Testis (tissue), 2 donors: ENCODE measurements around the gene RNF144B.

Experiments
- POLR2A ChIP-seq: fragments of 450-650 bp; IDR thresholded peaks from one replicate; pipeline ENCODE4 v1.6.1; 2017; ENCODE audit warnings: antibody characterized with exemption, mild to moderate bottlenecking, moderate library complexity
- TF ChIP-seq, protein P1 (sequence below), 3 experiments: fragments of 450-650 bp in 2 of 3; fragments of 200-600 bp in 1 of 3; sonication (generic) in 1 of 3; IDR thresholded peaks; one replicate each; pipeline ENCODE4 v1.5.1; 2016 to 2019; ENCODE audit warnings: antibody characterized with exemption in 3 of 3, mild to moderate bottlenecking in 2 of 3, moderate library complexity in 1 of 3

DNA sequence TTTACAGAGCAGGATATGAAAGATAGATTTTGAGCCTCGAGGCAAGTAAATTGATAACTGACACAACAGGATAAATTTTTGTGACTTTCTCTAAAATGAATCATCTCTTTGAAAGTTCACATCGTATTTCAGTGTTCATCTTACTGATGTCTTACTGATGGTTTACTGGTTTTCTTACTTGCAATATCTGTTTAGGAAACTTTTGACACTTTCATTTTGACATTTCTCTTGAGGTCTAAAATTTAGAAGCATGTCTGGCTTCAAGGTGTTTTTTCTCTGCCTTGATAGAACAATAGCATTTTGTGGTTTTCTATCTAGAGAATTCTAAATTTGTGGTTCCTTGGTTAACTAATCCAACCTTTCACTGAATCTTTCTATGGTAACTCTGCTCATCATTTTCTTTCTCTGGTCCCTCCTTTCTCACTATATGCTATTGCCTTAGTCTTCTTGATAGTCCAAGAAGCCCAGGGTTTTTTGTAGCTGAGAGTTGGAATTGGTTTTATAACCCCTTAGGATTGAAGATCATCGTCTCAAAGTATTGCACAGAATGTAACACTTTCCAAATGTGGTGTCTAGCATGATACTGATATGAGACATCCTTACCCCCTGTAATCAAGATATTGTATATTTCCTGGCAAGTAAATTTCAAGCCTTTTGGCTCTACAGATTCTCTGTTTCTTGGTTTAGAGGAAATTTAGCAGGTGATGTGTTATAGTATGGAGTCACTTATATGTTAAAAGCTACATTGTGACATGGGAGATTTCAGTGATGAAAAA is 98.7 kb downstream of the RNF144B start:
- TF ChIP-seq, protein P1, sequence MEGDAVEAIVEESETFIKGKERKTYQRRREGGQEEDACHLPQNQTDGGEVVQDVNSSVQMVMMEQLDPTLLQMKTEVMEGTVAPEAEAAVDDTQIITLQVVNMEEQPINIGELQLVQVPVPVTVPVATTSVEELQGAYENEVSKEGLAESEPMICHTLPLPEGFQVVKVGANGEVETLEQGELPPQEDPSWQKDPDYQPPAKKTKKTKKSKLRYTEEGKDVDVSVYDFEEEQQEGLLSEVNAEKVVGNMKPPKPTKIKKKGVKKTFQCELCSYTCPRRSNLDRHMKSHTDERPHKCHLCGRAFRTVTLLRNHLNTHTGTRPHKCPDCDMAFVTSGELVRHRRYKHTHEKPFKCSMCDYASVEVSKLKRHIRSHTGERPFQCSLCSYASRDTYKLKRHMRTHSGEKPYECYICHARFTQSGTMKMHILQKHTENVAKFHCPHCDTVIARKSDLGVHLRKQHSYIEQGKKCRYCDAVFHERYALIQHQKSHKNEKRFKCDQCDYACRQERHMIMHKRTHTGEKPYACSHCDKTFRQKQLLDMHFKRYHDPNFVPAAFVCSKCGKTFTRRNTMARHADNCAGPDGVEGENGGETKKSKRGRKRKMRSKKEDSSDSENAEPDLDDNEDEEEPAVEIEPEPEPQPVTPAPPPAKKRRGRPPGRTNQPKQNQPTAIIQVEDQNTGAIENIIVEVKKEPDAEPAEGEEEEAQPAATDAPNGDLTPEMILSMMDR (IDR thresholded peaks at IDR 0.05) = no peak
- no peak for TF ChIP-seq POLR2A
